Skeletal muscle satellite cell (primary cell): ENCODE measurements around the gene LAPTM4A.

Experiments used
- H3K27me3 ChIP-seq: 2 replicates; pipeline ENCODE4 v1.7.0; 2013; ENCODE audit warnings: low read length; ENCODE audit not compliant: control insufficient read depth, insufficient read depth
- H3K36me3 ChIP-seq: 2 replicates; pipeline ENCODE4 v1.7.0; 2013; ENCODE audit warnings: mild to moderate bottlenecking, control low read depth, low read length; ENCODE audit not compliant: insufficient read depth
- H3K4me1 ChIP-seq: 2 replicates; pipeline ENCODE4 v1.7.0; 2013; ENCODE audit warnings: low read length; ENCODE audit not compliant: control insufficient read depth, insufficient read depth
- H3K4me2 ChIP-seq: 2 replicates; pipeline ENCODE4 v1.7.0; 2013; ENCODE audit warnings: mild to moderate bottlenecking, low read length
- H3K4me3 ChIP-seq: 2 replicates; pipeline ENCODE4 v1.7.0; 2013; ENCODE audit warnings: low read length
- H3K9ac ChIP-seq: 2 replicates; pipeline ENCODE4 v1.7.0; 2013; ENCODE audit warnings: mild to moderate bottlenecking, low read depth, low read length, moderate library complexity
- H3K9me3 ChIP-seq: replicated peaks from 2 replicates; pipeline ENCODE4 v1.7.0; 2013; ENCODE audit warnings: mild to moderate bottlenecking, control low read depth, low read length

LAPTM4A gene

GRCh38 chr2:20027705-20028434 is 23.6 kb downstream of the LAPTM4A start:
- no peak overlapping the region for H3K4me3 ChIP-seq
- no peak overlapping the region for H3K9ac ChIP-seq
- peaks cover 9% of the 10 kb centered on the region for H3K4me1 ChIP-seq
- H3K27me3 ChIP-seq = no peaks in the 10 kb centered on the region
- H3K9me3 ChIP-seq = no peaks in the 10 kb centered on the region
- peaks cover 55% of the 10 kb centered on the region for H3K36me3 ChIP-seq
- H3K4me2 ChIP-seq = peak overlapping the region; percentile 3

- Histone ChIP-seq H3K4me2 (no peak overlapping the region), H3K4me3 (no peak overlapping the region), H3K9me3 (no peaks in the 10 kb centered on the region), H3K9ac (no peak overlapping the region), H3K27me3 (no peaks in the 10 kb centered on the region), H3K4me1 (peaks cover 9% of the 10 kb centered on the region), H3K36me3 (peaks cover 49% of the 10 kb centered on the region)
These were observed 24.2 kb downstream of the LAPTM4A start for GRCh38 chr2:20027260-20027677.

- Histone ChIP-seq H3K27me3 (no peaks in the 10 kb centered on the region), H3K9ac (no peak overlapping the region), H3K4me2 (no peak overlapping the region), H3K4me1 (peaks cover 9% of the 10 kb centered on the region), H3K4me3 (no peak overlapping the region), H3K36me3 (peaks cover 29% of the 10 kb centered on the region), H3K9me3 (no peaks in the 10 kb centered on the region)
These were observed 26.2 kb downstream of the LAPTM4A start for GRCh38 chr2:20025065-20025786.

GRCh38 chr2:20023688-20024087 is 27.7 kb downstream of the LAPTM4A start:
- no peaks in the 10 kb centered on the region for H3K9me3 ChIP-seq
- no peak overlapping the region for H3K4me2 ChIP-seq
- peaks cover 15% of the 10 kb centered on the region for H3K36me3 ChIP-seq
- no peak overlapping the region for H3K9ac ChIP-seq
- peaks cover 9% of the 10 kb centered on the region for H3K4me1 ChIP-seq
- H3K27me3 ChIP-seq = no peaks in the 10 kb centered on the region
- H3K4me3 ChIP-seq = no peak overlapping the region

- Histone ChIP-seq H3K27me3 (no peaks in the 10 kb centered on the region), H3K36me3 (no peaks in the 10 kb centered on the region), H3K9ac (no peak overlapping the region), H3K4me1 (no peaks in the 10 kb centered on the region), H3K4me3 (no peak overlapping the region), H3K9me3 (no peaks in the 10 kb centered on the region), H3K4me2 (no peak overlapping the region)
These were observed 29.9 kb downstream of the LAPTM4A start for GRCh38 chr2:20021405-20022009.

GRCh38 chr2:20019747-20020146 is 31.7 kb downstream of the LAPTM4A start:
- H3K4me1 ChIP-seq = no peaks in the 10 kb centered on the region
- H3K9me3 ChIP-seq = no peaks in the 10 kb centered on the region

GRCh38 chr2:20018601-20019152 is 32.8 kb downstream of the LAPTM4A start:
- Histone ChIP-seq H3K4me3 (no peak overlapping the region), H3K27me3 (no peaks in the 10 kb centered on the region), H3K9me3 (no peaks in the 10 kb centered on the region), H3K9ac (no peak overlapping the region), H3K36me3 (no peaks in the 10 kb centered on the region), H3K4me1 (no peaks in the 10 kb centered on the region), H3K4me2 (no peak overlapping the region)

More at GRCh38 chr2:20019747-20020146, 31.7 kb downstream of the LAPTM4A start:
- Histone ChIP-seq H3K27me3 (no peaks in the 10 kb centered on the region), H3K36me3 (no peaks in the 10 kb centered on the region), H3K4me2 (no peak overlapping the region), H3K4me3 (no peak overlapping the region), H3K9ac (no peak overlapping the region)

GRCh38 chr2:20016346-20016745 is 35.1 kb downstream of the LAPTM4A start:
- Histone ChIP-seq H3K9me3 (no peaks in the 10 kb centered on the region), H3K9ac (no peak overlapping the region), H3K4me3 (no peak overlapping the region), H3K27me3 (peaks cover 7% of the 10 kb centered on the region), H3K4me2 (no peak overlapping the region), H3K4me1 (peaks cover 8% of the 10 kb centered on the region), H3K36me3 (no peaks in the 10 kb centered on the region)

GRCh38 chr2:20015482-20016083 is 35.8 kb downstream of the LAPTM4A start:
- Histone ChIP-seq H3K36me3 (no peaks in the 10 kb centered on the region), H3K9ac (no peak overlapping the region), H3K4me1 (peaks cover 8% of the 10 kb centered on the region), H3K27me3 (peaks cover 10% of the 10 kb centered on the region), H3K9me3 (no peaks in the 10 kb centered on the region), H3K4me2 (no peak overlapping the region), H3K4me3 (no peak overlapping the region)

GRCh38 chr2:20013126-20013849 is 38.1 kb downstream of the LAPTM4A start:
- peak overlapping the region; percentile 84 for H3K9ac ChIP-seq
- no peaks in the 10 kb centered on the region for H3K36me3 ChIP-seq
- H3K4me1 ChIP-seq = peaks cover 8% of the 10 kb centered on the region
- no peaks in the 10 kb centered on the region for H3K9me3 ChIP-seq
- peak overlapping the region; percentile 92 for H3K4me2 ChIP-seq
- H3K27me3 ChIP-seq = peaks cover 10% of the 10 kb centered on the region
- peak overlapping the region; percentile 73 for H3K4me3 ChIP-seq
